Activated CD4-positive, alpha-beta T cell treated with anti-CD3 and anti-CD28 coated beads, Interleukin-2, amount 50 U/mL, for 1 hour (primary cell): ENCODE data around the gene MUL1.
"Not testable (repeated sequence)": the region's sequence is repeated elsewhere in the genome, so short reads cannot be mapped to it uniquely, and the experiment has no call there.

Source experiments
- DNase-seq: peaks from one replicate; pipeline ENCODE4 v3.0.0-alpha.2; 2020

MUL1 gene

DNA sequence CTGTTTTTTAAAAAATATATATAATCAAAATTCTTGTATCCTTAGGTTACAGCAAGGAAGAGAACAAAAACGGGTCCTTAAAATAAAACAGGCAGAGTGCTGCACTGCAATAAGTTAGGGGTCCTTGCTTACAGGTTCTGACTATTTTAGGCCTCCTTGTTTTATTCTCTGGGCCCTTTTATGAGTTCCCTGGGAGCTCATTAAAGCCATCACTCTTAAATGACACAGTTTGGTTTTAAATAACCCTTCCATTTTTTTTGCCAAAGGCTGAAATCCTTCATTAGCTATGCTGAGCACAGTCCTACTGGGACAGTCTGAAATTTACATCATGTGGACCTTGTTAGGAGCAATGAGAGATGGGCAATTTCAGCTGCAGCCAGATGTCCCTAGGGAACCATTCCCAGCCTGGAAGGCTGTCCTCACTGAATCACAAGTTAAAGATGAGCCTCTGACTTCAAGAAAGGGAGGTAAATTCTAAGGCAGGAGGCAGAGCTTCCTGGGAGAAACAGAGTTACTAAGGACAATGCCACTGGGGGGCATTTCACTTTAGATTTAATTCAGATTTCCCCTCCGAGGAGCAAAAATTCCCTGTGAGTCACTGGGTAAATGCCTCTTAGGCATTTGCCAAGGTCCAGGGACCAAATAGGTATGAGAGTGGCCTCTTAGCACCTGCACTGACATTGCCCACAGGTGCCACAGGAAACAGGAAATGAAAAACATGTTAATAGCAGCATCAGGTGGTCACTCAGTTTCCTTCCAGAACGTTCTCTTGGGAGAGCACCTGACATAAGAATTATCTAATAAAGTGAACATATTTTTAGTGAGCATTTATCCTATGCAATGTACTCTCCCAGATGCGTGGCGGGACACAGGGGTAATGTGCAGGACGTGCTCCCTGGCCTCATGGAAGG, 3.8 kb upstream of the MUL1 start:
- no peak for DNase-seq

GRCh38 chr1:20508411-20508771, 440 bp upstream of the MUL1 start:
- DNase-seq: no peak

DNA sequence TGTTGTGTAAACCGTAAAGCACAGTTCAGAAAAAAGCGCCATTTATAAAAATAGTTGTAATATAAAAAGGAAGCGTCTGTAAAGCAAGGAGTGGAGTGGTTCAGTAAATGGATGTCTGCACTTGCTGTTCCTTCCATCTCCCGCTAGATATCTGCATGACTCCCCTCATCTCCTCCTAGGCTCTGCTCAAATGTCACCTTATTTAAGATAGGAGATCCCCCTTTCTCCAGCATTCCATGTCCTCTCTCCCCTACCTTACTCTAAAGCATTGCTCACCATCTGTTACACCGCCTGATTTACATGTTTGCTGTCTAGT, 745 bp downstream of the MUL1 start:
- DNase-seq: no peak

- DNase-seq: no peak
These were observed 2.5 kb downstream of the MUL1 start for GRCh38 chr1:20505488-20505887.

DNA sequence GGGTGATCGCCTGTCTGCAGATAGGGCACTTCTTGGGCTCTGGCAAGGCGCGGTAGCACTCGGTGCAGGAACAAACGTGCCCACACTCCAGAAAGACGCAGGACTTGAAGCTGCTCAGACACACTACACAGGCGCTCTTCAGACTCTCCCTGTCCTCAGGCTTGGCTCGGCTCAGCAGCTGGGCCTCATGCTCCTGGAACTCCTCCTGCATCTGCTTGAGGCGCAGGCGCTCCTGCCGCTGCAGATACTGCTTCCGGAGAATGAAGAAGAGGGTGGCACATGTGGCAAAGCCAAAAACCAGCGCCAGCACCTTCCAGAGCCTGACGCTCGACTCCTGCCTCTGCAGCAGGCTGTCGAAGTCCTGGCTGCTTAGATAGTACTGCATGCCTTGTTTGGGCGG, 7.2 kb downstream of the MUL1 start:
- no peak for DNase-seq

- DNase-seq: no peak
These were observed 8.2 kb downstream of the MUL1 start for GRCh38 chr1:20499718-20500117.

DNA sequence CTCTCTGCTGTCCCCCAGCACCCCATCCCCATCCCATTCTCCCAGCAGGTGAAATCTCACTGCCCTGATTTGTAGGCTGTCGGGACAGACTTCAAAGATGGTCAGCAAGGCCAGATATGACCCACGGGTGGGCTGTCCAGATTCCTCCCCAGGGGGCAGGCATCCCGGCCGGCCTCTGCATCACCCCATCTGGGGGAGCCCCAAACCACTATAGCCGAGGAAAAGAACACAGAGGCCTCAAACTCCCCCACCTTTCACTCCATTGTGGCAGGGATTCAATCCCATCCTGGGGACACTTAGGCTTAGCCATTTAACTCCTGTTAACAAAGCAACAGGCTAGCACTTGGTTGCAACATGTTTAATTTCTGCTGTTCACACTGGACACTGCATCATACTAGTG, 8.8 kb downstream of the MUL1 start:
- no peak for DNase-seq

GRCh38 chr1:20498116-20498515, 9.8 kb downstream of the MUL1 start:
- DNase-seq: no peak

- DNase-seq: no peak
These were observed 10.4 kb downstream of the MUL1 start for GRCh38 chr1:20497506-20497905.

- DNase-seq: not testable (repeated sequence)
These were observed 11.1 kb downstream of the MUL1 start for GRCh38 chr1:20496725-20497383.

- no peak for DNase-seq
These were observed 11.7 kb downstream of the MUL1 start for GRCh38 chr1:20496241-20496661.

GRCh38 chr1:20495661-20496060, 12.3 kb downstream of the MUL1 start:
- DNase-seq: no peak

DNA sequence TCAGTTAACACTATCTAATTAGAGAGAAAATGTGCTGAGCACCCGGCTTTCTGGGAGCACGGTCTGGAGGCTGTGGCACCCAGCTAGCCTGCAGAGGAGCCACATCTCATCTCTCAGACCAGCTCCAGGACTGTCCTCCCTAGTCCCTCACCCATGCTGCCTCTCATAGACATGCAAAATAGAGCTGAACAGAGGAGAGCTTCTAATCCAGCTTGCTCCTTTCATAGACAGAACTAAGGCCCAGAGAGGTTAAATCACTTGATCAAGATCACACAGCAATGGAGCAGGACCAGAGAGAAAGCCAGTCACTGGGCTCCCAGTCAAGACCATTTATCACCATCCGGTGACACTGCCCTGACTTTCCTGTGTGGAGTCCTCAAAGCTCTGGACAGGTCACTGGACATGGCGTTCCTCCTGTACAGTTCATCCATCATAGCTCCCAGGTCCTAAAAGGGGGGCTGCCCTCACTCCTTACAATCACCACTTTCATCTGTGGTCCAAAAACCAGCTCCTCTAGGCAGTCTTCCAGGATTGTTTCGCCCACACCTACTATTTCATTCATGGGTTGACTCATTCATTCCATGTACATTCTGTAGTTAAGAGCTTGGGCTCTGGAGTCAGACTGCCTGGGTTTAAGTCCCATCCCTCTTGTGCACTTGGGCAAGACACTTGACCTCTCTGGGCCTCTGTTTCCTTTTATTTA, 13.2 kb downstream of the MUL1 start:
- no peak for DNase-seq

DNA sequence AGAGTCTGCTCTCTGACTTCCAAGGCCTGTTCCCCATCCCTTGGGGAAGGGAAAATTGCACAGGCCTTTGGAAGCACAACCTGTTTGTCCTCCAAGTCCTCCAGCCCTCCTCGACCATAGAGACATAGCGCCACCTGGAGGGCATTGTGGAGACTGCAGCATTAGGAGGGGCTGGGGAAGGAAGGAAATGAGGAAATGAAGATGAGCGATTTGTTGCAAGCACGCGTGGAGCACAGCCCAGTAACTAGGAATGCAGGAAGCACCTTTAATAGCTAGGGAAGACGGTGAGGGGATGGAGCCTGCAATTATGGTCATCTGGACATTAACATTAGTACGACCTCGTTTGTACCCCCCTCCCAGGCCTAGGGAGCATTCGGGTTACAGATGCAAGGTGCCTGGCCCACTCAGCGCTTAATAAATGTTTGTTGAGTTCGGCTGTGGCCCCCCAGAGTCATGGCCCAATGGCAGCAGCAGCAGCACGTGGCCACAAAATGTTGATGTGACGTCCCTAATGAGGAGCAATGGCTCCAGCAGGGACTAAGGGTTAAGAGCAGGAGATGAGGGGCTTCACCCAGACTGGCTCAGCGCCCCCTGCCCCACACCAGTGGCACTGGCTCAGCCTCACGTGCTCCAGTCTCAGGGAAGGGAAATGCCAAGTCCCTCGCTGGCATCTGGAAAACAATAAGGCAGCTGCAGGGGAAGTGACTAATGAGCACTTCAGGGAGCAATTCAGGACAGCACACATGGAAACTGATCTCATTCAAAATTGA, 13.9 kb downstream of the MUL1 start:
- DNase-seq: peak; percentile 82

GRCh38 chr1:20493309-20493708, 14.6 kb downstream of the MUL1 start:
- no peak for DNase-seq

GRCh38 chr1:20492751-20493150, 15.2 kb downstream of the MUL1 start:
- DNase-seq: no peak

- no peak for DNase-seq
These were observed 16.1 kb downstream of the MUL1 start for GRCh38 chr1:20491866-20492265.

DNA sequence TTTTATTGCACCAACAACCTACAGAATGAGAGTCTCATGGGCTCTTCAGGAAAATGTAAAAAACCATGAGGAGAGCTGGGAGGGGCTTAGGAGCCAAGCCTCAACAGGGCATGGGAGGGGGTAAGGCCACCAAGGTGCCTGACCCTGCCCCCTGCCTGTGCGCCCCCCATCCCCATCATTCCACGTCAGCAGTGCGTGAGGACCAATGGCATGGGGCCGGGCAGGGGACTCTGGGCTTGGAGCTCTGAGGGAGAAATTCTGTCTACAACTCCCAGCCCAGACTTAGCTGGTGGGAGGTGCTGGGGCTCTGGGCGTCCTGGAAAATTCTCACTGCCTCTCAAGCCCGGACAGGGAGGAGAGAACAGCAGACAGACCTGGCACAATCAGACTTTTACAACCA, 16.8 kb downstream of the MUL1 start:
- no peak for DNase-seq

- no peak for DNase-seq
These were observed 20.7 kb downstream of the MUL1 start for GRCh38 chr1:20487236-20487590.

GRCh38 chr1:20486457-20487235, 21.3 kb downstream of the MUL1 start:
- no peak for DNase-seq

- DNase-seq: peak; percentile 55
These were observed 22.2 kb downstream of the MUL1 start, which contains the start of gene CAMK2N1 for GRCh38 chr1:20485527-20486456. CAMK2N1 (minus strand) TSS chr1:20486210; CDS start chr1:20485379, 831 bp downstream.
